Measurements from ENCODE around the gene PTGDS. TPM values are rescaled to one million over a fixed set of nuclear protein-coding genes. Genes with fewer than 3 reads are reported as not detected.

The PTGDS gene
- total and polyA plus RNA-seq, 4 donors, result 0.23 to 15.2 (median 6.4) TPM

- H3K36me3 ChIP-seq (ENCODE audit: control insufficient read depth in 4 of 4, insufficient read depth in 3 of 4, low read depth in 1 of 4, low read length in 3 of 4), result peaks cover 0 to 14% (median 9%) of the 10 kb centered on the region in 4 donors
- H3K9ac ChIP-seq (ENCODE audit: low read depth in 1 of 2, low read length in 2 of 2), result no peak overlapping the region
- no peaks in the 10 kb centered on the region for H3K27me3 ChIP-seq (ENCODE audit: control insufficient read depth in 4 of 4, insufficient read depth in 4 of 4, low read length in 3 of 4)
- TF ChIP-seq CTCF (IDR thresholded peaks at IDR 0.05; ENCODE audit: low read depth, low read length, missing input control), result no peak
- TF ChIP-seq RXRA (IDR thresholded peaks at IDR 0.05), result no peak
- TF ChIP-seq ATF3 (IDR thresholded peaks at IDR 0.05), result no peak
- TF ChIP-seq SP1 (IDR thresholded peaks at IDR 0.05), result no peak
- no peak for TF ChIP-seq ZBTB33 (IDR thresholded peaks at IDR 0.05)
- no peak for TF ChIP-seq RAD21 (IDR thresholded peaks at IDR 0.05)
- H3K27ac ChIP-seq (ENCODE audit: low read depth in 1 of 2, low read length in 2 of 2), result peak overlapping the region; percentile 82 to 90
- WGBS, result 85% methylated on average over 42 of the region's 42 CpGs
- no peak overlapping the region for H3K4me3 ChIP-seq (ENCODE audit: low read depth in 1 of 3, low read length in 3 of 3)
- H3K4me1 ChIP-seq (ENCODE audit: control insufficient read depth in 4 of 4, insufficient read depth in 4 of 4, low read length in 3 of 4), result peaks cover 21 to 61% (median 40%) of the 10 kb centered on the region in 4 donors
- H3K9me3 ChIP-seq (ENCODE audit: control insufficient read depth in 4 of 4, low read length in 3 of 4), result no peaks in the 10 kb centered on the region
- DNase-seq (ENCODE audit: low spot score), result no peak
These were observed 36.6 kb upstream of the PTGDS start for GRCh38 chr9:136940526-136941230.

GRCh38 chr9:136941231-136942111 lies 35.8 kb upstream of the PTGDS start:
- Histone ChIP-seq H3K36me3 (ENCODE audit: control insufficient read depth in 4 of 4, insufficient read depth in 3 of 4, low read depth in 1 of 4, low read length in 3 of 4) (peaks cover 0 to 14% (median 9%) of the 10 kb centered on the region in 4 donors), H3K9ac (ENCODE audit: low read depth in 1 of 2, low read length in 2 of 2) (no peak overlapping the region), H3K27ac (ENCODE audit: low read depth in 1 of 2, low read length in 2 of 2) (peak overlapping the region; percentile 82 to 90), H3K27me3 (ENCODE audit: control insufficient read depth in 4 of 4, insufficient read depth in 4 of 4, low read length in 3 of 4) (no peaks in the 10 kb centered on the region), H3K4me1 (ENCODE audit: control insufficient read depth in 4 of 4, insufficient read depth in 4 of 4, low read length in 3 of 4) (peaks cover 21 to 68% (median 41%) of the 10 kb centered on the region in 4 donors), H3K4me3 (ENCODE audit: low read depth in 1 of 3, low read length in 3 of 3) (no peak overlapping the region), H3K9me3 (ENCODE audit: control insufficient read depth in 4 of 4, low read length in 3 of 4) (no peaks in the 10 kb centered on the region)
- 94% methylated on average over 55 of the region's 55 CpGs for WGBS
- no peak for DNase-seq (ENCODE audit: low spot score)
- TF ChIP-seq TAF1 (conservative IDR thresholded peaks at IDR 0.05) (no peak), MAX (IDR thresholded peaks at IDR 0.05) (no peak), ZBTB33 (IDR thresholded peaks at IDR 0.05) (no peak), EGR1 (IDR thresholded peaks at IDR 0.05; ENCODE audit: low read depth in 2 of 2) (no peak), RAD21 (IDR thresholded peaks at IDR 0.05) (no peak), HNF4A (conservative IDR thresholded peaks at IDR 0.05) (no peak), YY1 (IDR thresholded peaks at IDR 0.05) (no peak), HNF4G (IDR thresholded peaks at IDR 0.05) (no peak), JUND (IDR thresholded peaks at IDR 0.05) (no peak), REST (IDR thresholded peaks at IDR 0.05) (no peak), GABPA (IDR thresholded peaks at IDR 0.05 in 1 of 2, conservative IDR thresholded peaks at IDR 0.05 in 1 of 2) (no peak), ATF3 (IDR thresholded peaks at IDR 0.05) (no peak), NR2F2 (IDR thresholded peaks at IDR 0.05) (no peak), FOXA1 (IDR thresholded peaks at IDR 0.05) (no peak)
